Prostate gland (tissue), 2 donors: Measurements from ENCODE around the gene SELENOT. TPM values are rescaled to one million over a fixed set of nuclear protein-coding genes. Genes with fewer than 3 reads are reported as not detected.

Experiments used
- DNase-seq: peaks from one replicate; pipeline ENCODE4 v3.0.0-alpha.2; 2019; ENCODE audit warnings: low spot score
- H3K27ac ChIP-seq, 2 donors: fragments of 200-600 bp; sonication (generic); 2 replicates each; pipeline ENCODE4 v1.5.1; 2017 to 2019
- H3K27me3 ChIP-seq: fragments of 200-600 bp; sonication (generic); replicated peaks from 2 replicates; pipeline ENCODE4 v1.5.1; 2019; ENCODE audit not compliant: insufficient read depth
- H3K36me3 ChIP-seq, 2 donors: fragments of 200-600 bp; sonication (generic); 1 replicate in 1 of 2; 2 replicates in 1 of 2; pipeline versions ENCODE4 v1.5.1 to v1.8.1; 2017 to 2019
- H3K4me1 ChIP-seq: fragments of 200-600 bp; sonication (generic); replicated peaks from 2 replicates; pipeline ENCODE4 v1.5.1; 2019
- H3K4me3 ChIP-seq, 2 donors: fragments of 200-600 bp; sonication (generic); 2 replicates each; pipeline ENCODE4 v1.5.1; 2017 to 2019
- H3K9me3 ChIP-seq: fragments of 200-600 bp; sonication (generic); 2 replicates; pipeline ENCODE4 v1.5.1; 2017
- POLR2A ChIP-seq: fragments of 450-650 bp; IDR thresholded peaks from one replicate; pipeline ENCODE4 v1.6.1; 2016; ENCODE audit warnings: antibody characterized with exemption, mild to moderate bottlenecking
- POLR2AphosphoS5 ChIP-seq: sonication (generic); formaldehyde crosslinking; IDR thresholded peaks from one replicate; pipeline ENCODE4 v1.6.1; 2017; ENCODE audit warnings: antibody characterized with exemption
- WGBS: methylation state at CpG from one replicate; pipeline ENCODE4 v1.1.5; 2018; 5-methylcytosine and 5-hydroxymethylcytosine counted together
- intact Hi-C: fragments of 100-400 bp; cut with DNase I; formaldehyde crosslinking; loops from one replicate; pipeline ENCODE4 v1.14.2; 2022
- total RNA-seq, 2 donors: library from RNA; depleted of rRNA; stranded (reverse); fragments of >200 nt; gene quantifications; one replicate each; pipeline ENCODE4 v1.1.0, GENCODE V29; 2016
- TF ChIP-seq, protein P1 (sequence below), 4 experiments: fragments of 200-600 bp in 2 of 4; fragments of 450-650 bp in 2 of 4; sonication (generic) in 2 of 4; IDR thresholded peaks; 1 replicate in 3 of 4; 2 replicates in 1 of 4; pipeline ENCODE4 v1.5.1; 2016 to 2019; ENCODE audit warnings: antibody characterized with exemption in 4 of 4, mild to moderate bottlenecking in 2 of 4, moderate library complexity in 2 of 4

The SELENOT gene
- total RNA-seq, 2 donors from 2014 or later, result 123 to 126 TPM

DNA sequence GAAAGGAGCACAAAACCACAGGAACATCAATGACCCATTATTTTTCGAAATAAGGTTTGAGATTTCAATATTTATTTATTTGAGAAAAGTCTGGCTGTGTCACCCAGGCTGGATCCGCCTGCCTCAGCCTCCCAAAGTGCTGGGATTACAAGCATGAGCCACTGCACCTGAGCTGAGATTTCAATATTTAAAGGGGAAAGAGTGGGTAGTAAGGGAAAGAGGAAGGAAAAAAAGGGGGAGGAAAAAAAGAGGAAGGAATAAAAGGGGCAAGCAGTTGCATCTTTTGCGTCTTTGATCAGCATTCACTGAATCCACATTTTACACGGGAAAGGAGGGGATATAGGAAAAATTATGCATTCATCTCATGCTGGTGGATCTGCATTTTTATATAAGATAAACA, 53.2 kb downstream of the SELENOT start:
- no peaks in the 10 kb centered on the region for H3K4me1 ChIP-seq
- intact Hi-C loops, result no loop called here
- TF ChIP-seq, protein P1, sequence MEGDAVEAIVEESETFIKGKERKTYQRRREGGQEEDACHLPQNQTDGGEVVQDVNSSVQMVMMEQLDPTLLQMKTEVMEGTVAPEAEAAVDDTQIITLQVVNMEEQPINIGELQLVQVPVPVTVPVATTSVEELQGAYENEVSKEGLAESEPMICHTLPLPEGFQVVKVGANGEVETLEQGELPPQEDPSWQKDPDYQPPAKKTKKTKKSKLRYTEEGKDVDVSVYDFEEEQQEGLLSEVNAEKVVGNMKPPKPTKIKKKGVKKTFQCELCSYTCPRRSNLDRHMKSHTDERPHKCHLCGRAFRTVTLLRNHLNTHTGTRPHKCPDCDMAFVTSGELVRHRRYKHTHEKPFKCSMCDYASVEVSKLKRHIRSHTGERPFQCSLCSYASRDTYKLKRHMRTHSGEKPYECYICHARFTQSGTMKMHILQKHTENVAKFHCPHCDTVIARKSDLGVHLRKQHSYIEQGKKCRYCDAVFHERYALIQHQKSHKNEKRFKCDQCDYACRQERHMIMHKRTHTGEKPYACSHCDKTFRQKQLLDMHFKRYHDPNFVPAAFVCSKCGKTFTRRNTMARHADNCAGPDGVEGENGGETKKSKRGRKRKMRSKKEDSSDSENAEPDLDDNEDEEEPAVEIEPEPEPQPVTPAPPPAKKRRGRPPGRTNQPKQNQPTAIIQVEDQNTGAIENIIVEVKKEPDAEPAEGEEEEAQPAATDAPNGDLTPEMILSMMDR (IDR thresholded peaks at IDR 0.05), result no peak
- no peak for TF ChIP-seq POLR2A
- no peak for TF ChIP-seq POLR2AphosphoS5
- no peaks in the 10 kb centered on the region for H3K27me3 ChIP-seq
- no peaks in the 10 kb centered on the region for H3K9me3 ChIP-seq
- no peak for DNase-seq
- no peaks in the 10 kb centered on the region for H3K36me3 ChIP-seq
- WGBS, result 71% methylated on average over 4 of the region's 4 CpGs
- H3K27ac ChIP-seq, result no peak overlapping the region
- H3K4me3 ChIP-seq, result no peak overlapping the region

DNA sequence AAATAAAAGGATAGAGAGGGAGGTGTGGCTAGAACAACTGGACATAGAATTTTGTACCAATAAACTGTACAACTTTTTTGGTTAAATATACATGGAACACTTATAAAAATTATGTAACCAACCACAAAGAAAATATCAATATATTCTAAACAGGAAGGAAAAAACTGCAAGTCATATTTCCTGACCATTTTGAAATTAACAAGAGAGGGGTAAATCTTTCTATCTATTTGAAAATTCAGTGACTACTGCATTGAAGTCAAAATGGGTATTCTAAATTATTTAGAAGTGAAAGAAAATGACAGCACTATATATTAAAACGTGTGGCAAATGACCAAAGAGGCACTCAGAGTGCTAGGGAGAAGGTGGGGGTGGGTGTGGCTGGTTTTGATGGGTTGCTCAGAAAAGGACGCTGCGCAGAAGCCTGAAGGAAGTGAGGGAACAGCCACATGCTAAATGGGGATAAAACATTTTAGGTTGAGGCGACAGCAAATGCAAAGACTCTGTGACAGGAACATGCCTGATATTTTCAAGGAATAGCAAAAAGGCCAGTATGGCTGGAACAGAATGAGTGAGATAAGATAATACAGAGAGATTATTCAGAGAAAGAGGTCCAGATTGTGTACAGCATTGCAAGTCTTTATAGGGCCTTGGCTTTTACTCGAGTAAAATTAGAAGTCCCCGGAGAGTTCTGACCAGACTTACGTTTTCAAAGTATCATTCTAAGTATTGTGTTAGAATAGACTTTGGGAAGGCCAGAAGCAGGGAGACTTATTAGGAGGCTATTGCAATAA, 59.5 kb downstream of the SELENOT start:
- intact Hi-C loops, result no loop called here
- 72% methylated on average over 7 of the region's 7 CpGs for WGBS
- DNase-seq, result no peak
- Histone ChIP-seq H3K4me1 (no peaks in the 10 kb centered on the region), H3K9me3 (no peaks in the 10 kb centered on the region), H3K27me3 (no peaks in the 10 kb centered on the region), H3K4me3 (no peak overlapping the region), H3K27ac (no peak overlapping the region), H3K36me3 (no peaks in the 10 kb centered on the region)
- TF ChIP-seq POLR2AphosphoS5 (no peak), POLR2A (no peak)
- TF ChIP-seq, protein P1 (IDR thresholded peaks at IDR 0.05), result no peak

DNA sequence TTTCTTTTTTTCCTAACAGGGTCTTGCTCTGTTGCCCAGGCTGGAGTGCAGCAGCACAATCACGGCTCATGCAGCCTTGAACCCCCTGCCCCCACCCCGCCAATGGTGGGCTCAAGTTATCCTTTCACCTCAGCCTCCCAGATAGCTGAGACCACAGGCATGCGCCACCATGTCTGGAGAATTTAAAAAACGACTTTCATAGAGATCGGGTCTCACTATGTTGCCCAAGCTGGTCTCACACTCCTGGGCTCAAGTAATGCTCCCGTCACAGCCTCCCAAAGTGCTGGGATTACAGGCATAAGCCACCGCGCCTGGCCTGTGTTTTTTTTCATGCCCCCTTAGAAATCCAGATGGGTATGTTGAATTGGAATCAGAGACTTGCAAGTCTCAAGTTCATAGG, 60.3 kb downstream of the SELENOT start:
- Histone ChIP-seq H3K4me3 (no peak overlapping the region), H3K9me3 (no peaks in the 10 kb centered on the region), H3K27me3 (no peaks in the 10 kb centered on the region), H3K36me3 (no peaks in the 10 kb centered on the region), H3K27ac (no peak overlapping the region), H3K4me1 (no peaks in the 10 kb centered on the region)
- intact Hi-C loops, result no loop called here
- 95% methylated on average over 8 of the region's 8 CpGs for WGBS
- no peak for TF ChIP-seq POLR2AphosphoS5
- TF ChIP-seq, protein P1 (IDR thresholded peaks at IDR 0.05), result no peak
- TF ChIP-seq POLR2A, result no peak
- DNase-seq, result no peak

DNA sequence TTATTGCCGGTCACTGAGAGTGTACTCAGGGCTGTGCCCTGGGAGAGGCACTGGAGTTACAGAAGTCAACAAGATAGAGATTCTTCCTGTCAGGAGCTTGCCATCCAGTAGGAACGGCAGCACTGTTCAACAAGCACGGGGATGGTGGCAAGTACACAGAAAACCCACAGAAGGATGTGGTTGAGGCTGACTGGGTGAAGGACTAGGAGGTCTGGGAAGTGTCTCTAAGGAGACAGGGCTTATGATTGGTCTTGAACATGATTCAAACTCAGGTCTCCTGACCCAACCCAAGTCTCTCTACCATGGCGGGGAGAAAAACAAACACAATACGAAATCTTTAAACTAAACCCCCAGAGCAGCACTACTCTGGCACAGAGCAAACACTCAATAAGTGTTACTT, 63.0 kb downstream of the SELENOT start:
- TF ChIP-seq POLR2A (no peak), POLR2AphosphoS5 (no peak)
- TF ChIP-seq, protein P1 (IDR thresholded peaks at IDR 0.05), result no peak
- no peaks in the 10 kb centered on the region for H3K36me3 ChIP-seq
- H3K27me3 ChIP-seq, result no peaks in the 10 kb centered on the region
- WGBS, result 82% methylated on average over 5 of the region's 5 CpGs
- no peak overlapping the region for H3K27ac ChIP-seq
- H3K9me3 ChIP-seq, result no peaks in the 10 kb centered on the region
- no peaks in the 10 kb centered on the region for H3K4me1 ChIP-seq
- intact Hi-C loops, result no loop called here
- no peak overlapping the region for H3K4me3 ChIP-seq
- DNase-seq, result no peak

DNA sequence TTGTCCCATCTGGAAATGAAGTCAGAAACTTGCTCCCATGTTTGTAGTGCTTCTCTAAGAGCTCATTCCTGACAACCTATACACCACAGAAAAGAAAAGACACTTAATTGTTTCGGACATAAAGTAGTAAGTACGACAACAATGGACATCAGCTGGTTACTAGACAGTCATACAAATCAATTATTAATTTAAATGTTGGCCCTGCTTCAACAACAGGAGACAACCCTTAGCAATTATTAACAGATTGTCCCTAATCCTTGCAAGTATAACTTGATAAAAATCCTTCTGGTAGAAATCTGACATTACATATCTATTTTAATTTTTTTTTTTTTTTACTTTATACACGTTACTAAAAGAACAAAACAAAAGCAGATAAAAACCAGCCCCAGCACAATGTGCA, 70.8 kb downstream of the SELENOT start:
- no peaks in the 10 kb centered on the region for H3K4me1 ChIP-seq
- 82% methylated on average over 3 of the region's 3 CpGs for WGBS

More for the DNA sequence above, 70.8 kb downstream of the SELENOT start:
- intact Hi-C loops, result no loop called here
- DNase-seq, result no peak
- no peaks in the 10 kb centered on the region for H3K27me3 ChIP-seq
- no peaks in the 10 kb centered on the region for H3K36me3 ChIP-seq
- H3K27ac ChIP-seq, result no peak overlapping the region
- no peaks in the 10 kb centered on the region for H3K9me3 ChIP-seq
- no peak overlapping the region for H3K4me3 ChIP-seq
- TF ChIP-seq, protein P1 (IDR thresholded peaks at IDR 0.05), result no peak
- no peak for TF ChIP-seq POLR2AphosphoS5
- no peak for TF ChIP-seq POLR2A
